NB4 (cell line): ENCODE data around the gene EIF4G3.
"Not testable (repeated sequence)": the region's sequence is repeated elsewhere in the genome, so short reads cannot be mapped to it uniquely, and the experiment has no call there.

Source experiments
- MYC ChIP-seq: IDR thresholded peaks from 2 replicates; pipeline ENCODE4 v1.6.1; 2011; ENCODE audit warnings: low read depth, low read length
- POLR2A ChIP-seq: IDR thresholded peaks from 2 replicates; pipeline ENCODE4 v1.6.1; 2011; ENCODE audit warnings: mild to moderate bottlenecking; ENCODE audit not compliant: insufficient read length; ENCODE audit errors: extremely low read depth
- TF ChIP-seq, protein P1 (sequence below): IDR thresholded peaks from one replicate; pipeline ENCODE4 v1.5.1; 2012; ENCODE audit warnings: low read depth, low read length
- TF ChIP-seq, protein P2 (sequence below): IDR thresholded peaks from 2 replicates; pipeline ENCODE4 v1.6.1; 2011; ENCODE audit warnings: low read depth, low read length

DNA sequence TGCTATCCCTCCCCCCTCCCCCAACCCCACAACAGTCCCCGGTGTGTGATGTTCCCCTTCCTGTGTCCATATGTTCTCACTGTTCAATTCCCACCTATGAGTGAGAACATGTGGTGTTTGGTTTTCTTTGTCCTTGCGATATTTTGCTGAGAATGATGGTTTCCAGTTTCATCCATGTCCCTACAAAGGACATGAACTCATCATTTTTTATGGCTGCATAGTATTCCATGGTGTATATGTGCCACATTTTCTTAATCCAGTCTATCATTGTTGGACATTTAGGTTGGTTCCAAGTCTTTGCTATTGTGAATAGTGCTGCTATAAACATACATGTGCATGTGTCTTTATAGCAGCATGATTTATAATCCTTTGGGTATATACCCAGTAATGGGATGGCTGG lies 269.2 kb downstream of the EIF4G3 start:
- TF ChIP-seq, protein P1, sequence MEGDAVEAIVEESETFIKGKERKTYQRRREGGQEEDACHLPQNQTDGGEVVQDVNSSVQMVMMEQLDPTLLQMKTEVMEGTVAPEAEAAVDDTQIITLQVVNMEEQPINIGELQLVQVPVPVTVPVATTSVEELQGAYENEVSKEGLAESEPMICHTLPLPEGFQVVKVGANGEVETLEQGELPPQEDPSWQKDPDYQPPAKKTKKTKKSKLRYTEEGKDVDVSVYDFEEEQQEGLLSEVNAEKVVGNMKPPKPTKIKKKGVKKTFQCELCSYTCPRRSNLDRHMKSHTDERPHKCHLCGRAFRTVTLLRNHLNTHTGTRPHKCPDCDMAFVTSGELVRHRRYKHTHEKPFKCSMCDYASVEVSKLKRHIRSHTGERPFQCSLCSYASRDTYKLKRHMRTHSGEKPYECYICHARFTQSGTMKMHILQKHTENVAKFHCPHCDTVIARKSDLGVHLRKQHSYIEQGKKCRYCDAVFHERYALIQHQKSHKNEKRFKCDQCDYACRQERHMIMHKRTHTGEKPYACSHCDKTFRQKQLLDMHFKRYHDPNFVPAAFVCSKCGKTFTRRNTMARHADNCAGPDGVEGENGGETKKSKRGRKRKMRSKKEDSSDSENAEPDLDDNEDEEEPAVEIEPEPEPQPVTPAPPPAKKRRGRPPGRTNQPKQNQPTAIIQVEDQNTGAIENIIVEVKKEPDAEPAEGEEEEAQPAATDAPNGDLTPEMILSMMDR, result not testable (repeated sequence)
- not testable (repeated sequence) for TF ChIP-seq MYC, POLR2A
- TF ChIP-seq, protein P2, sequence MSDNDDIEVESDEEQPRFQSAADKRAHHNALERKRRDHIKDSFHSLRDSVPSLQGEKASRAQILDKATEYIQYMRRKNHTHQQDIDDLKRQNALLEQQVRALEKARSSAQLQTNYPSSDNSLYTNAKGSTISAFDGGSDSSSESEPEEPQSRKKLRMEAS, result not testable (repeated sequence)
